Vagina (tissue), 2 donors: ENCODE measurements around the gene KCNJ15.

Source experiments
- CTCF ChIP-seq, 3 experiments: fragments of 450-650 bp in 2 of 3; fragments of 200-600 bp in 1 of 3; sonication (generic) in 1 of 3; IDR thresholded peaks; one replicate each; pipeline ENCODE4 v1.5.1; 2017 to 2019; ENCODE audit warnings: antibody characterized with exemption in 3 of 3, mild to moderate bottlenecking in 2 of 3, moderate library complexity in 2 of 3
- POLR2A ChIP-seq, 2 donors: fragments of 450-650 bp; IDR thresholded peaks; one replicate each; pipeline ENCODE4 v1.6.1; 2017; ENCODE audit warnings: antibody characterized with exemption in 2 of 2, mild to moderate bottlenecking in 2 of 2, moderate library complexity in 2 of 2
- POLR2AphosphoS5 ChIP-seq, 2 donors: sonication (generic); formaldehyde crosslinking; IDR thresholded peaks; one replicate each; pipeline ENCODE4 v1.9.0; 2017; ENCODE audit warnings: antibody characterized with exemption in 2 of 2, mild to moderate bottlenecking in 2 of 2, low read depth in 1 of 2; ENCODE audit not compliant: insufficient read depth in 1 of 2

GRCh38 chr21:38227401-38227800, 29.4 kb upstream of the KCNJ15 start:
- TF ChIP-seq POLR2A (IDR thresholded peaks at IDR 0.05) (no peak), CTCF (IDR thresholded peaks at IDR 0.05) (no peak), POLR2AphosphoS5 (IDR thresholded peaks at IDR 0.05; ENCODE audit: insufficient read depth in 1 of 2, low read depth in 1 of 2) (no peak)
